TTC549 (cell line): ENCODE data around the gene LPAR1.

Source experiments
- FAIRE-seq: peaks from 2 replicates; lab custom pipeline; 2012; peaks lifted over from hg19 to GRCh38; lab: Jason Lieb, UNC

The LPAR1 gene

DNA sequence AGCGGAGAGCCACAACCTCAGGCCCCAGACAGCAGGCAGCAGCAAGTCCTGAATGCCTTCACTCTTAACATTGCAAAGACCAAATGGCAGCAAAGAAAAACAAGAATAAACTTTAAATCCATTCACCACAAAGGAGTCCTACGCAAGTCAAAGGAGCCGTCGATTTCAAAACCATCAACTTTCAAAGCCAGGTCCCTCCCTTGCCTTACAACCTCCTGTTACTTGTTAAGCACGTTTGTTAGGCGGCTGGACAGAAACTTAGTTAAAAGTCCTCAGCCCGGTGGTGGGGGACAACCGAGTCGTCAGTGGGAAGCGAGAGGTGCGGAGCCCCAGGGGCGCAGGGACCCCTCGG is 938 bp downstream of the LPAR1 start:
- no peak for FAIRE-seq

DNA sequence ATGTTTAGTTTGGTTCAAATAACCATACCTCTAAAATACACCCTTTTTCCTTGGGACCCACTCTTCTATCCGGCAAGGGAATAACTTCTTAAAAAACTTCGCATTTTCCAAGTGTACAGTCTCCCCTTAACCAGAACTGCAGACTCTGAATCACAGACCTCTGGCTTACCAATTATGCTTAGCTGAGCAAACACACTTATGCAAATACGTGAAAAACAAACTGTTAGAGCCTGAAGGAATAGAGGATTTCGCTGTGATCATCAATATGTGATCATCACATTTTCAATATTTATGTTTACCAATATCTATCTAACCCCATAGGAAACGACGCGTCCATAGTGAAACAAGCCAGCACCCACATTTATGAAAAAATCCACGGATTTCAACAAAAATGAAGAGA is 1.3 kb downstream of the LPAR1 start:
- no peak for FAIRE-seq

DNA sequence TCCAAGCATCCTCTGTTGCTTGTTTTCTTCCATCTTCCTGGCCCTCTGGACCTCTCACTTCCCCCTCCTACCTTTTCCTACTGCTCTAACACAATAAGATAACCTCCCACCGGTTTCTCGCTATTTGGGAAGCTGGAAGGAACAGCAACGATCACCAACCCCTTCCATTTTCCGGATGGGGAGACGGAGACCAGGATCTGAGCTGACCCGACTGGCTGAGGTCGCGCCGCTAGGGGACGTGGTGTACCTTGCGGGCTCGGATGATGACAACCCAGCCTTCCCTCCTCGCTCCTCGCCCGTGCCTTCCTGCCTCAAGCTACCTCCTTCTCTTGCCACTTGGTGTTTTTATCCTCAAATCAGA is 1.9 kb downstream of the LPAR1 start:
- no peak for FAIRE-seq

DNA sequence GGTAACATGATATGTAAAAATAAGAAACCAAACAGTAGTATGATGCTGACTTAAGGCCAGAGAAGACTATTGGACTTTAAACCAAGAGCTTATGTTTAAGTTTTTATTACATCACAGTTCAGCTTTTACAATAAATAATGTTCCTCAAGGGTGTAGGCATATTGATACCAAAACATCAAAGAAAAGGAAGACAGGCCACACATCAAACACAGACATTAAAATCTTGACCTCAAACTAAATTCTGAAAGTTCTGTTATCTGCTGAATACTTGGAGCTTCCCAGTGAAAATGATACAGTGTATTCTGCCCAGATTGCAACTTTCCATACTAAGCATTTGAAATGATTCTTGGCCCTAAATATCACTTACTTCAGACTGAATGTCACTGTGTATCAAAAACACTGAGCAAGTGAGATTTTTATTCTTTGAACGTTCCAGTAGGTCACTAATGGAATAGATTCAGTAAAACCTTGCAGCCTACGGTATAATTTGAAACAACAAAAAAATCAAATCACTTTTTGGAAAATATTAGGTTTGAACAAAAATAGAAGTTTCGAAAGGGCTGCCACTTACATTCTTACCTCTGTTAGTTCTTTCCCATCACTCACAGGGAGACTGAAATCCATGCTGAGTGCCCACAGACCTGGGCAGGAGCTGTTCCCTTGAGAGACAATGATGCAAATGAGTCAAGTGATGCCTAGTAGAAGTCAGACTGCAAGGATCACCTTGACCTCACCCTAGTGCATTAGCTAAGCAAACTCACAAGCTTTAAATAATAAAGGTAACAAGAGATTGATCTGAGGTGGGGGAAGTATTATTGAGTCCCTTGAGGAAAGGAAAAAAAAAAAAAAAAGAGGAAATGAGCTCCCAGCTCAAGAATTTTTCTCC is 2.5 kb downstream of the LPAR1 start:
- no peak for FAIRE-seq

DNA sequence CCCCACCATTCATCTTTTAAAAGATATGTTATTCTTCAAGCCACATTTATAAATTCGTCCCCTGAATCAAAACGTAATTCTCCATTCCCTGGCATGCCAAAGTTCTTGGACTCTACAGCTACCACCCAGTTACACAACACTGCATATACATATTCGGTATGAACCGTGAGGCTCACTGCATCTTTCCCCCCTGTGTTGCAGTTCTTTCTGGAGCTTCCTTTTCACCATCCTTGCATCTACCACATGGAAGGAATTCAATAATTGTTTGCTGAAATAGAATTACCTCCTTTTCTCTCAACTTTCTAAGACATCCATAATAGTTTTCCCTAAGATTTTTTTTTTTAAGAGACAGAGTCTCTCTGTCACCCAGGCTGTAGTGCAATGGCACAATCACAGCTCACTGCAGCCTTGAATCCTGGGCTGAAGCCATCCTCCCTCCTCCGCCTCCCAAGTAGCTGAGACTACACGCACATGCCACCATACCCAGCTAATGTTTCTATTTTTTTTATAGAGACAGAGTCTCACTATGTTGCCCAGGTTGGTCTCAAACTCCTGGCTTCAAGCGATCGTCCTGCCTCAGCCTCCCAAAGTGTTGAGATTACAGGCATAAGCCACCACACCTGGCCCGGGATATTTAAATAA is 3.3 kb downstream of the LPAR1 start:
- FAIRE-seq = no peak

DNA sequence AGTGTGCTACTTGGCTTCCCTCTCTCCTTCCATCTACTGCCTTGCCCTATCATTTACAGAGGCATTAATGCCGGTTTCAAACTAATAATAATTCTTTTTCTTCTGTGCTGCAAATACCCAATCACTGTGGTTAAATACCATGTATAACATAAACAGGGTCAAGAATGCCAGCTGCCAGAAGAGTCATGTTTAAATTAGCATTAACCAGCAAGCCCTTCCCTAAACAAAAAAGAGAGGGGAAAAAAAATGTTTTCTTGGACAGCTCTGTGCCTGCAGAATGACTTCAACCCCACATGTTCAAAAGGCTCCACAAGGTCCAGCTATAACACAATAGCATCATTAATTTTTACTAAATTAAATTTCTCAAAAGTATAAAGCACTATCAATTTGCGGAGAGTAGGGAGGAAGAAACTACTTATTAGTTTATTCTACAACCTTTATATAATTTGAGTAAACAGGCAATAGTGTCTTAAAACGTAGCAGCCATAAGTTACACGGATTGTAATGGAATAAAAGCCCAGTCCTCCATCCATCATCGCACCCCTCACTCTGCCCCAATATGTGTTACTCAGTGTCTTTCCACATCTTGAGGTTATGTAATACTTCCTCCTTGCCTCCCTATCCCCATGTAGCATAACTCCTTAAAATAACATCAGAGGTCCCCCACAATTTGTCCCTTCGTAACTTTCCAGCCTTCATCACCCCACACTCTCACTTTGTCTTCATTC is 3.9 kb downstream of the LPAR1 start:
- no peak for FAIRE-seq

DNA sequence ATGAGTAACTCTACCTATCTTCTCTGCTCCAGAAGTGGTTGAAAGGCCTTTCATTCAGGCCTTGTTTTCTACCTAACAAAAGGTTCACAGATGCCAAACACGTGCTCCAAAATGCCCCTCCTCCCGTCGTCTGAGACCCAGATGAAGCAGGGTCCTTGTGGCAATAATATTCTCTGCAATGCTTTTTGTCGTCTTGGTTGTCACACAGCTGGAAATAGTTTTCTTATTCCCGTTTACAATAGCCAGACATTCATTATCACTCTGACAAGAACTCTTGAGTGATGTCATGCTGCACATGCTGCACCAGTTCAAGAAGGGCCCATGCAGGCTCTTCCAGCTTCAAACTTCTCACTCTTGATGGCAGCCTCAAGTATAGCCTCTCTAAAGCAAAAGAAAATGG is 7.8 kb downstream of the LPAR1 start:
- no peak for FAIRE-seq

DNA sequence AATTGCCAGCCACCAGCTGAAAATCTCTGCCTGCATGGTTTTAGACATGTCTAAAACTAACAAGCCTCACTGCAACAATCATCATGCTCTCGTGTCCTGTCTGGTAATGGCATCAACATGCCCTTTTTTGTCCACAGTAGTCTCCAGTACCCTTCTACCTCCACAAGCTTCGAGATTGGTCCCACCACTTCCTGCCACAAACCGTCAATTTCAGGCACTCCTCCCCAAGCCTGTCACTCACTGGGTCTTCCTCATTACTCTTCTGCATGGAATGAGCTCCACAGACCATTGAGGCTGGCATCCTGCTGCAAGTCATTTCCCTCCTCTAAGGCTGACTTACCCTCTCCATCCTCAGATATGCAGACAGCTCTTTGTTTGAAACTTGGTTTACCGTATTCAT is 9.0 kb downstream of the LPAR1 start:
- FAIRE-seq = no peak

DNA sequence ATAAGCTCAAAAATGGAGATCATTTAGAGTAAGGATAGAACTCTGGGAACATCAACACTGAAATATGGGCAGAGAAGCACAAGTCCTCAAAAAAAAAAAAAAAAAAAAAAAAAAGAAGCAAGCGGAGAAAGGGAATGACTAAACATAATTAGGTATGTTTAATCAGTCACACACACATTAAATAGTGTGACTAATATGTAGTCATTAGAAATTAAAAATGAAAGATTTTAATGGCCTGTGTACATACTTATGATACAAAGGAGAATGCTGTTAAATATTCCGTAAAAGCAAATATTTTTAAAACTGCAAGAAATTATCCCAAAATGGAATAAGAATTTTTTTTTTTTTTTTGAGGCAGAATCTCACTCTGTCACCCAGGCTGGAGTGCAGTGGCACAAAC is 10.5 kb downstream of the LPAR1 start:
- FAIRE-seq = no peak

DNA sequence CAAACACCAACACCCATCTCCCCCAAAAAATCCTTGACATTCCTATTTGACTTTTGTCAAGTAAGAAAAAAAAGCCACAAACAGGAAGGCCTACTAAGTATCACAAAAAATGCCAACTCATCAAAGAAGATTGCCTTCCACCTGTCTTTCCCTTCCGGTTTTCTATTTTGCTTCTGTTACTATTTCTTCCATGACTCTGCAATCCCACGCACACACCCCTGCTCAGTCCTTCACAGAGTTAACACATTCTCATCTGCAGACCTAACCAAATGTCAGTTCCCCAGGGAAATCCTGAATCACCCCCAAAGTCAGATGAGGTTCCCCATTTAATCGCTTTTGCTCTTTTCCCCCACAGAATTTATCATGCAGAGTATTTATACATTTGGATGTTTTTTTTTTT is 15.1 kb downstream of the LPAR1 start:
- FAIRE-seq = no peak

DNA sequence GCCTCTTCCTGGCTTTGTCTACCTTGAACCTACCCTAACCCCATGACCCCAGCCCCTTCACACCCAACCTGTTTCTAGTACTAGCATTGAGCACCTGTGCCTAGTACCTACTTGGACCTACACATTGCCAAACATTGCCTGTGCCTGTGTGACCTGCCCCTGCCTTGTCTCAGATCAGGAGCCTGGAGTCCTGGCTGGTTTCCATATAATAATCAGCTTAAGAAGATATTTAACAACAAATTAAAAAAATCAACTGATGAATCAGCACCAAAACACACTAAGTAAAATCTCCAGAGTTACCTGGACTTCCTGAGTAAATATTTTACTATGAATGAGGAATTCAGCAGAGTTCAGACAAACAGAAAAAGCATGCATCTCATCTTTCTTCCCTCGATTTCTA is 17.7 kb downstream of the LPAR1 start:
- no peak for FAIRE-seq

DNA sequence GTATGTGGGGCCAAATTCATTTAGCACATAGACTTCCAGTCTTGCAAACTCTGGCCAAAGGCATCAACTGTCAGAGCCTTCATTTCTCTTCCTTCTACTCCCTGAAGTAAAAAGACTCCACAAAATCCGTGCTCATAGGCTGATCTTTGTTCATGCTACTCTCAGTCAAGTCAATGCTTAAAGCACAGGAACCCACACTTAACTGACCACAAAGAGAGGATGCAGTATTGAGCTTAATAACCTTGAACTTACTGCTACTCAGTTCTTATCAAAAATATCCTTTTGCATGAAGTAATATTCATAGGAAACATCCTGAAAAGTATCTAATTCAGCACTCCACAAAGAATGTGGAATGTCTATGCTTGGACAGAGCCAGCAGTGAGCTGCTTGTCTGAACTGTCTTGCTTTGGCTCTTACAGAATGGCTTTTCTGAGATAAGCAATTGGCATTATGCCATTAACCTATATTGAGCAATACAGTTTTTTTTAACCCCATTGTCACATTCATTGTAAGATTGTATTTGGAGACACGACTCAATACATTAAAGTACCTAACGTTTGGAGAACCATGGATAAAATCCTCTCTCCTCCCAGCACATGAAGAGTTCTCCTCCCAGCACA is 21.7 kb downstream of the LPAR1 start:
- no peak for FAIRE-seq

DNA sequence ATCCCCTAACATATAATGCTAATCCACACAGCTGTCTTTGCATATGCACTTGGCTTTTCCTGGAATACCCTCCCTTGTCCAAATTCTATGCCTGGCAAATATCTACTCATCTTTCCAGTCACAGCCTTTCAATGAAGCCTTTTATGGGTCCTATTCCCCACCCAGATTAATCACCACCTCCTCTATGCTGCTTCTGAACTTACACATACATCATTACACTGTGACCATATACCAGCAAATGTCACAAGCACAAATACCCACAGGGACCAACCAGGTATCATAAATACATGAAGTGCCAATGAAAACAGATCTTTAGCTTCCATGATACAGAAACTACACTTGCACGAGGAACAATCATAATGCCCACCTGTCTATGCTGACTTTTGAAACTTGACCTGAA is 22.3 kb downstream of the LPAR1 start:
- no peak for FAIRE-seq

DNA sequence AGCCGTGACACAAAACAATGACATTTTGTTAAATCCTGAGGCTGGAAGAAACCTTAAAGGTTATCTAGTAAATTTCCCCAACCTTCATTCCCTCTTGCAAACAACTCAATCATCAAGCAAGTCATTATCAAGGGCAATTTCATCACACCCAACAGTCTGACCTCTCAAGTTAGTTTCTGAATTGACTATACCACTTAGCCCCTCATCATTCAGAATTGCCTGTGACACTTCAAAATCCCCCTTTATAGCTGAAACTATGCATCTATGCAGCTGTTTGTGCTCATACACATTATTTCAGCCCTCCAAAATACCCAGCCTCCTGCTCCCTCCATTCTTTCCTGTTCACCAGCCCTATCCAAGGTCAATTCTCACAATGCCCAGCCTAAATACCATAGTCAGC is 24.6 kb downstream of the LPAR1 start:
- FAIRE-seq = no peak

DNA sequence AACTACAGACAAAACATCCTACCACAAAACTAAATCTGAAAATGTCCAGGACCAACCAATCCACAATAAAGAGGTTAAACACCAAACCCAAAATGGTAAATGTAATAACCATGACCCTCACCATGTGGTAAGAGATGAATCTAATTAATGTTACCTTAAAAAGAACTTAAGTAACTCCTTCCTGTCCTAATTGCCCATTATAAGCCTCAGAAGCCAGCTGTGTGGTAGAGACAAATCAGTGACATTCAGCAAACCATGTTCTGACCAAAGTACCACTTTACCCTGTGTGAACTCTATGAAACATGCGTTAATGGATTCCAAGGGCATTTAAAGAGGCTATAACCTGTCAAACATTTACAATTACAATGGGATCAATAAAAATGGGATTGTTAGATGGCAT is 25.0 kb downstream of the LPAR1 start:
- FAIRE-seq = no peak

DNA sequence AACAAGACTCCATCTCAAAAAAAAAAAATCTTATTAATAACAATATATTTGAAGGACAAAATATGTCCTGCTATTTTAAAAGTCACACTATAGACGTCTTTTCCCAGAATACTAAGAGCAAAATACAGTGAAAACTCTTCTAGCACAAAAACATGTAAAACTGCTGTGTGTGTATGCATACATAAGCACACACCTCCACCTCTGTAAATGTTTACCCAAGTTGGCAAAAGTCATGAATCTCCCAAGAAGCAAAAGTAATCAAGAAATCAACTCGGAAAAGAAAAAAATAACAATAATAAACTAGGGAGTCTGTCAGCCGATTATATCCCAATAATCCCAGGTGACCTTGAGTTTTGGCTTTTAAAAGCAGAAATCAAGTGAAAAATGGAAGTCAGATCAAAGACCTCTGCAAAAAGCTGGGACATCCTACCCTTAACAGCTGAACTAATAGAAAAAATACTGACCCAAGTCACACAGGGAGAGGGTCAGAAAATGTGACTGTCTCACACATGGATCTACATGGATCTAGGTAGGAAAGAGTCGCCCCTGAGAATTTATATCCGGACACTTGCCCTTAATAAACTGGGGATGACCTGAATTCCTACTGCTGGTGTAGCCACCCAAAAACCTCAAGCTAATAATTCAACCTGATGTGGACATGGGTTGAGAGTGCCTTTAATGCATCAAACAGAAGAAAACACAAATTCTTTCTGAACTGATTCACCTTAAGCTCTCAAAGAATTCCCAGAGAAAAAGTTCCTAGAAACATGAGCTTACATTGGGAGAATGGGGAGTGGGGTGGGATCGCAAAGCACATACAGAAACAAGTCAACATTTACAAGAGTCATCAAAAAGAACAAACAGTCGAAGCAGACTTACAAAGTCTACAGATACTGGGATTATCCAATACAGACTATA is 29.9 kb downstream of the LPAR1 start:
- no peak for FAIRE-seq

DNA sequence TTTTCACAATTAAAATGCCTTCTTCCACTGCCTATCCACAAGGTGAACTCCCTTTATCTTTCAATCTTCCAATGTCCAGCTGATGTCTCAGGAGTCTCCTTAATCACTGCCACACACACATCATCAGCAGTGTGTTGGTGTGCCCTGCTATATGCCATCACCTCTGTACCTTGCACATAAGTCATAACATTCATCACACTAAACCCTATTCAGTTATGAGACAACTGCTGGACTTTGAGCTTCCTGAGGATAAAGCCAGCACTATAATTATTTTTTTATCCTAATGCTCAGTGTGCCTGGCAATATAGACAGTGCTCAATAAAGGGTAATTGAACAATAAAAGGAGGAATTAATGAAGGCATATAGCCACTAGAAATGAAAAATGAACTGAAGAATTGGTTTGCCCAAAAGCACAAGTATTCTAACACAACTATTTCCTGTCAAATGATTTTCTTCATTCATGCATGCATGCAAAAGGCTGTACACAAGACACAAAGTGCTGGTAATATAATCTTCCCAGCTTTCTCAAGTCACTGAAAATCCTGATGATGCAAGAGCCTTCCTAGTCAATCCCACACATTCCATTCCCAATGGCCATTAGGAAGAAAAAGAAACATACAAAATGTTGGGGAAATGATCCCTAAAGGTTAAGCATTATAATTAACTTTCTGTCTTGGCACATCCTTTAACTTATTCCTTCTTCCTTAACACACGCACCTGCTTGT is 32.4 kb downstream of the LPAR1 start:
- FAIRE-seq = no peak

DNA sequence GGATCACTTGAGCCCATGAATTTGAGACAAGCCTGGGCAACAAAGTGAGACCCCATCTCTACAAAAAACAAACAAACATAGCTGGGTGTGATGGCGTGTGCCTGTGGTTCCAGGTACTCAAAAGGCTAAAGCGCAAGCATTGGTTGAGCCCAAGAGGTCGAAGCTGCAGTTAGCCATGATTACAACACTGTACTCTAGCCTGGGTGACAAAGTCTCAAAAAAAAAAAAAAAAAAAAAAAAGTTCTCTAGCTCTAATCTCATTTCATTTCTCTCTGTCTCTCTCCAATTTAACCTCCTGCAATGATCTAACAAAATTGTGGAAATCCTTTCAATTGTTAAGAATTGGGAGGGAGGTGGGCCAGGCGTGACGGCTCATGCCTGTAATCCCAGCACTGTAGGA is 33.3 kb downstream of the LPAR1 start:
- FAIRE-seq = no peak

DNA sequence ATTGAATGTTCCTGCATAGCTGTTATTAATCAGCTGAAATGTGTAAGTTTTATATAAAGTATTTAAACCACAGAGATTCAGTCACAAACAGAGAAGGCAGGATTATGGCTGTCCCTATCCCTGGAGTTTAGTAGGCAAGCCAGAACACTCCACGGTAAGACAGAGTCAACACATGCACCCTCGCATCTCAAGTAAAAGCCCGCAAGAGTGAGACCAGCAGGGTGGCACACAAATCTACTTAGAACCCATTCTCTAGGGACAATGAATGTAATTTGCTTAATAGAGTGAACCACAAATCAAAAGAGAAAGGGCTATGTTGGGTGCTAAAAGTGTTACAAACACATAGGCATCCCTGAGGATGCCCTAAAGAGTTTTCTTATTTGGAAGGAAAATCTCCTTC is 35.1 kb downstream of the LPAR1 start:
- FAIRE-seq = no peak

DNA sequence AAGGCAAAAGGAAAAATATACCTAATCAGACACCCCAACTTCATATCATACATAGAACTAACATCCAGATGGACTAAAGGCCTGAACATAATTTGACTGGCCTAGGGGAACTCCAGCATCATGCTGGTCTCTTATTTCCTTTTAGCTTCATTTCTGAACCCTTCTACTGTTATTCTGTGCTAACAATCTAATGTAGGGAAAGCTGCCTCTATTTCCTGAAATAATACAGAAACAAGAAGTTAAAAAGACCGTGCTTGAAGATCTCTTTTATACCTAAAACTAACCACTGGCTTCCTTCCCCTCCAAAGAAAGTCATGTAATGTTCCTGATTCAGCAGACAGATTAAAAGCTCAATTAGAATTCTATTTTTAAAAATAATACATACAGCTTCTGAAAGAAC is 36.7 kb downstream of the LPAR1 start:
- FAIRE-seq = no peak

DNA sequence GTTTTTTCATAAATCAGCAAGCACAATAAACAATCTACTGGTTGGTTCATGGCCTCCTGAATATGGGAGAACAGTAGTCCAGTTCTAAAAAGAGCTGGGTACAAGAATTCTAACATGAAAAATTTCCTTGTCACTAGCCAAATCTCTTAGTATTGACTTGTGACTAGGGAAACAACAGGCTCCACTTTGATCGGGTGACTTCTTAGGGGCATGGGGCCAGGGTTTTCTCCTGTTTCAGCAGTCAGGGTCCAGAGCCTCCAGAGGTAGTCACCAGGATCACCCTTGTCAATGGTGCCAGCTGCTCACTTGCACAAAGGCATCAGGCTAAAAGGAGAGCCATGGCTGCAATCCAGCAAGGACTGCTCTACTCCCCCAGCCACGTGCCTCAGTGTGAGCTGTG is 38.1 kb downstream of the LPAR1 start:
- FAIRE-seq = no peak
